ENCODE data around the gene RSAD2. TPM values are rescaled to one million over a fixed set of nuclear protein-coding genes. Genes with fewer than 3 reads are reported as not detected.

The RSAD2 gene
- total and polyA plus RNA-seq, 2 donors (not counting 1 experiment from before 2014, with no cell fraction given): 0.17 to 1.7 TPM

GRCh38 chr2:6917071-6917760, 39.6 kb downstream of the RSAD2 start, which contains the start of gene RNF144A:
RNF144A (plus strand) TSS chr2:6917412; CDS start chr2:6996927, 79,515 bp downstream.
- H3K27ac ChIP-seq (ENCODE audit: insufficient read depth, low read length): no peak within 1 kb of the TSS
- H3K9ac ChIP-seq (ENCODE audit: insufficient read depth, low read length): peak within 1 kb of the TSS; percentile 23
- H3K9me3 ChIP-seq (ENCODE audit: control insufficient read depth, insufficient read depth, low read depth, low read length): no peaks in the 10 kb centered on the region
- TF ChIP-seq, protein P1, sequence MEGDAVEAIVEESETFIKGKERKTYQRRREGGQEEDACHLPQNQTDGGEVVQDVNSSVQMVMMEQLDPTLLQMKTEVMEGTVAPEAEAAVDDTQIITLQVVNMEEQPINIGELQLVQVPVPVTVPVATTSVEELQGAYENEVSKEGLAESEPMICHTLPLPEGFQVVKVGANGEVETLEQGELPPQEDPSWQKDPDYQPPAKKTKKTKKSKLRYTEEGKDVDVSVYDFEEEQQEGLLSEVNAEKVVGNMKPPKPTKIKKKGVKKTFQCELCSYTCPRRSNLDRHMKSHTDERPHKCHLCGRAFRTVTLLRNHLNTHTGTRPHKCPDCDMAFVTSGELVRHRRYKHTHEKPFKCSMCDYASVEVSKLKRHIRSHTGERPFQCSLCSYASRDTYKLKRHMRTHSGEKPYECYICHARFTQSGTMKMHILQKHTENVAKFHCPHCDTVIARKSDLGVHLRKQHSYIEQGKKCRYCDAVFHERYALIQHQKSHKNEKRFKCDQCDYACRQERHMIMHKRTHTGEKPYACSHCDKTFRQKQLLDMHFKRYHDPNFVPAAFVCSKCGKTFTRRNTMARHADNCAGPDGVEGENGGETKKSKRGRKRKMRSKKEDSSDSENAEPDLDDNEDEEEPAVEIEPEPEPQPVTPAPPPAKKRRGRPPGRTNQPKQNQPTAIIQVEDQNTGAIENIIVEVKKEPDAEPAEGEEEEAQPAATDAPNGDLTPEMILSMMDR (conservative IDR thresholded peaks at IDR 0.05 in 1 of 2, IDR thresholded peaks at IDR 0.05 in 1 of 2; ENCODE audit: low read depth in 1 of 2, low read length in 2 of 2): peak in 1 of 2 donors; percentile 31
- no peak for TF ChIP-seq EZH2 (IDR thresholded peaks at IDR 0.05; ENCODE audit: low read length, missing control alignments)
- H2AFZ ChIP-seq (ENCODE audit: low read length): peak within 1 kb of the TSS; percentile 50
- peaks cover 5% of the 10 kb centered on the region for H3K27me3 ChIP-seq (ENCODE audit: control insufficient read depth, insufficient read depth, low read length)
- H3K4me1 ChIP-seq (ENCODE audit: control insufficient read depth, extremely low read depth, insufficient read depth, low read length): no peaks in the 10 kb centered on the region
- H3K4me3 ChIP-seq (replicated peaks in 1 of 4; ENCODE audit: control extremely low read depth in 1 of 4, insufficient read depth in 1 of 4, low read depth in 3 of 4, low read length in 4 of 4): peak within 1 kb of the TSS in 3 of 4 experiments; percentile 12 to 50 (median 43)
- H3K4me2 ChIP-seq (ENCODE audit: extremely low read depth, insufficient read depth, low read length): peak within 1 kb of the TSS; percentile 68
- H4K20me1 ChIP-seq (ENCODE audit: control insufficient read depth, extremely low read depth, insufficient read depth, low read length): no peaks in the 10 kb centered on the region
- no peaks in the 10 kb centered on the region for H3K79me2 ChIP-seq (ENCODE audit: control insufficient read depth, insufficient read depth, low read length)
- peak; percentile 16 to 45 for DNase-seq (ENCODE audit: low read depth in 2 of 2)
- H3K36me3 ChIP-seq (ENCODE audit: control insufficient read depth, insufficient read depth, low read length): no peaks in the 10 kb centered on the region

DNA sequence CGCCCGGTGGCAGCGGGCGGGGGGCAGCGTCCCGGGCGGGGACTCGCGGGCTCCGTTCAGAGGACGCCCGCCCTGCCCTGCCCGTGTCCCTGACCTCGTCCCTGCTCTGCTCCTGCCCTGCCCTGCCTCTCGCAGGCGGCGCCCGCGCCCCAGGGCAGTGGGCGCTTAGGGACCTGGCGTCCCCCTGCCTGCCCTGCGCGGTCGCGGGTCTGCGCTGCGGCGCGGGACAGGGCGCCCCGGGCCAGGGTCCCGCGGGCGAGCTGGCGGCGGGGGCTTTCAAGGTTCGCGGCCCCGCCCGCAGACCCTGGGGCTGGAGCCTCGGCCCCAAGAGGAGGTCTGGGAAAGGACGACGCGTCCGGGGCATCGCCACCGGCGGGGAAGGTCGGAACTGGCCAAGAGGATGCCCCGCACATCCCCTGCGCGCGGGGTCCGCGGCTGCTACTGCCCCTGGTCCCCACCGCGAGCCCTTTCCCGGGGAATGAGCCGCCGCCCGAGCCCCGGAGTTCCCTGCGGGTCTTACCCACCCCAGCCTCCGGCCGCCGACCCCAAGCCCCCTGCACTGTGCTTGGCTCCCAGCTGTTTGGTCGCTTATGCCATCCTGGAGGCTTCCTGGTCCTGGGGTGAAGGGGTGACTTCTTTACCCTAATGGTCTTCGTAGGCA, 40.3 kb downstream of the RSAD2 start:
- H4K20me1 ChIP-seq (ENCODE audit: control insufficient read depth, extremely low read depth, insufficient read depth, low read length): no peaks in the 10 kb centered on the region

More for the DNA sequence above, 40.3 kb downstream of the RSAD2 start:
- Histone ChIP-seq H3K79me2 (ENCODE audit: control insufficient read depth, insufficient read depth, low read length) (no peaks in the 10 kb centered on the region), H3K27ac (ENCODE audit: insufficient read depth, low read length) (no peak overlapping the region), H3K9me3 (ENCODE audit: control insufficient read depth, insufficient read depth, low read depth, low read length) (no peaks in the 10 kb centered on the region), H3K36me3 (ENCODE audit: control insufficient read depth, insufficient read depth, low read length) (no peaks in the 10 kb centered on the region), H3K4me3 (replicated peaks in 1 of 4; ENCODE audit: control extremely low read depth in 1 of 4, insufficient read depth in 1 of 4, low read depth in 3 of 4, low read length in 4 of 4) (peak overlapping the region in 3 of 4 experiments; percentile 12 to 50 (median 43)), H3K27me3 (ENCODE audit: control insufficient read depth, insufficient read depth, low read length) (peaks cover 2% of the 10 kb centered on the region), H2AFZ (ENCODE audit: low read length) (no peak overlapping the region), H3K9ac (ENCODE audit: insufficient read depth, low read length) (peak overlapping the region; percentile 23), H3K4me1 (ENCODE audit: control insufficient read depth, extremely low read depth, insufficient read depth, low read length) (no peaks in the 10 kb centered on the region), H3K4me2 (ENCODE audit: extremely low read depth, insufficient read depth, low read length) (peak overlapping the region; percentile 68)
- DNase-seq (ENCODE audit: low read depth in 2 of 2): no peak
- TF ChIP-seq EZH2 (IDR thresholded peaks at IDR 0.05; ENCODE audit: low read length, missing control alignments): no peak
- TF ChIP-seq, protein P1 (conservative IDR thresholded peaks at IDR 0.05 in 1 of 2, IDR thresholded peaks at IDR 0.05 in 1 of 2; ENCODE audit: low read depth in 1 of 2, low read length in 2 of 2): no peak
